T-helper 2 cell treated with Interferon-gamma antibody and Interleukin-4, amounts not matched to agents 100 ng/mL and 5 ng/mL, for 36 hours (primary cell): ENCODE data around the gene CAMK1G. TPM values are rescaled to one million over a fixed set of nuclear protein-coding genes. Genes with fewer than 3 reads are reported as not detected.

ENCODE experiments used
- intact Hi-C: fragments of 100-400 bp; cut with micrococcal nuclease; formaldehyde crosslinking; loops from one replicate; pipeline ENCODE4 v1.15.1; 2023
- total RNA-seq: library from RNA; stranded (reverse); gene quantifications from 2 replicates; pipeline ENCODE4 v1.2.3, GENCODE V29; 2022

CAMK1G gene
- total RNA-seq = not detected in 2 replicates

- intact Hi-C loops = no loop called here
Measured at GRCh38 chr1:209583408-209583807, at the start of gene CAMK1G. TSS of gene CAMK1G (plus strand) at chr1:209583714. CDS start at chr1:209594984, 11,270 bp downstream.

GRCh38 chr1:209534496-209535250 lies 48.8 kb upstream of the CAMK1G start:
- intact Hi-C loops = no loop called here

GRCh38 chr1:209536843-209537242 lies 46.7 kb upstream of the CAMK1G start:
- intact Hi-C loops = no loop called here

- intact Hi-C loops = no loop called here
Measured at GRCh38 chr1:209537336-209538114, 46.0 kb upstream of the CAMK1G start.

- intact Hi-C loops = no loop called here
Measured at GRCh38 chr1:209539576-209539975, 43.9 kb upstream of the CAMK1G start.

- intact Hi-C loops = no loop called here
Measured at GRCh38 chr1:209542585-209542984, 40.9 kb upstream of the CAMK1G start.

GRCh38 chr1:209544098-209544497 lies 39.4 kb upstream of the CAMK1G start:
- intact Hi-C loops = no loop called here

- intact Hi-C loops = no loop called here
Measured at GRCh38 chr1:209545423-209545822, 38.1 kb upstream of the CAMK1G start.

- intact Hi-C loops = no loop called here
Measured at GRCh38 chr1:209546390-209547085, 37.0 kb upstream of the CAMK1G start.

GRCh38 chr1:209547626-209548025 lies 35.9 kb upstream of the CAMK1G start:
- intact Hi-C loops = no loop called here

GRCh38 chr1:209549443-209550205 lies 33.9 kb upstream of the CAMK1G start:
- intact Hi-C loops = no loop called here

GRCh38 chr1:209550519-209550918 lies 33.0 kb upstream of the CAMK1G start:
- intact Hi-C loops = no loop called here

- intact Hi-C loops = no loop called here
Measured at GRCh38 chr1:209552406-209553264, 30.9 kb upstream of the CAMK1G start.

GRCh38 chr1:209554761-209555611 lies 28.5 kb upstream of the CAMK1G start:
- intact Hi-C loops = no loop called here

GRCh38 chr1:209556162-209556690 lies 27.3 kb upstream of the CAMK1G start:
- intact Hi-C loops = no loop called here

GRCh38 chr1:209557221-209557620 lies 26.3 kb upstream of the CAMK1G start:
- intact Hi-C loops = no loop called here

GRCh38 chr1:209560529-209560928 lies 23.0 kb upstream of the CAMK1G start:
- intact Hi-C loops = loop anchor here (10.0 kb wide), 1 partner anchor 906 kb away; no protein-coding TSS in a partner anchor

- intact Hi-C loops = loop anchor here (10.0 kb wide), 1 partner anchor 906 kb away; no protein-coding TSS in a partner anchor
Measured at GRCh38 chr1:209560952-209561351, 22.6 kb upstream of the CAMK1G start.

- intact Hi-C loops = loop anchor here (10.0 kb wide), 1 partner anchor 907 kb away; no protein-coding TSS in a partner anchor
Measured at GRCh38 chr1:209561532-209561931, 22.0 kb upstream of the CAMK1G start.
